Measurements from ENCODE around the gene DIDO1.
A peak's percentile ranks its signal among the peaks of the same experiment; 100 is the strongest.

Gene DIDO1

DNA sequence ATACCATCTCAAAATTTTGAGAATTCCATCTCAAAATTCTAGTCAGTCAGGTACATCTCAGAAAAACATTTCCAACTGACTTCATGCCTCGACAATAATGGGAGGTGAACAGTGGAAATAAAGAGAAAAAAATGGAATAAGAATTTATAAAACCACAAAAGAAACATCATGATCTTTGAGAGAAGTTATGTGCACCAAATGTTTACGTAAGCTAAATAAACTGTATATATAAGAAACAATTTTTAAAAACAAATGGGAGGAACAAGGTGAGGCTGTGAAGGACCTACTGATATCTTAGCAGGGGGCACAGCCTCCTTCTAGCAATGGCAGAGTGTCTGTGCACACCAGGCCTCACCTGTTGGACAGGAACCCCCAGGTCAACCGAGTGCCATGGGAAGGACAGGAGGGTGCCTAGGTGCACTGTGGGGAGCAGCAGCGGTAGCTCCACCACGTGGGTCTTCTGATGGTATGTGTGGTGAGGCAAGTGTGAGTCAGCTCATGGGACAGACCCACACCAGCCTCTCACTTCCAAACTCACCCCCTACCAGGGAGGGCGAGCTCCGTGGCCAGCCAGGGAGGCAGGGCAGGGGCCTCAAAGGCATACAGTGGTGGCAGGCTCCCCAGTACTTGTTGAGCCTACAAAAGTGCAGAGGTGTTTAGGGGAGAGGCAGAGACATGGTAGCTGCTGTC, 23.2 kb downstream of the DIDO1 start:
- Histone ChIP-seq H3K36me3 (peaks cover 66% of the 10 kb centered on the region), H3K4me1 (peaks cover 5% of the 10 kb centered on the region; the same call in 1 of the 2 replicates), H3K4me3 (ENCODE audit: low read depth, low read length) (no peak overlapping the region), H3K9me3 (no peaks in the 10 kb centered on the region), H3K27me3 (no peaks in the 10 kb centered on the region)
- no peak for TF ChIP-seq CTCF (IDR thresholded peaks at IDR 0.05; ENCODE audit: low read depth, low read length)
- no peak for DNase-seq

DNA sequence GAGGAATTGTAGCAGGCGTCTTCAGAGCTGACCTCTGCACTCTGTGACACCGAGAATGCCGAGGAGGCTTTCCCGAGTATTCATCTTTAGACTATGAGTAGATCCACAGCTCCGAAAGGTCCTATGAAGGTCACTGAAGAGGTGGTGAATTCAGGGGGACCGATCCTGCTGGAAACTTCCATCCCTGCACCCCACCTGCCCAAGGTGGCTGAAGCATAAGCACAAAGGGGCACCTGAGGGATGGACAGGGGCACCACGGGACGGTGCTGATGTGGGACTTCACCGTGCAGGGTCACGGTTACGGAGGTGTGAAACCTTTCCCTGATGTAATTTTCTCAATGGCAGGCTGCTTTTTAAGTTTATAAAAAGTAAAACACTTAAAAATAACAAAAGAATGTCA, 24.4 kb downstream of the DIDO1 start:
- no peak for TF ChIP-seq CTCF (IDR thresholded peaks at IDR 0.05; ENCODE audit: low read depth, low read length)
- Histone ChIP-seq H3K4me3 (ENCODE audit: low read depth, low read length) (no peak overlapping the region), H3K9me3 (no peaks in the 10 kb centered on the region), H3K4me1 (peaks cover 5% of the 10 kb centered on the region; the same call in 1 of the 2 replicates), H3K27me3 (no peaks in the 10 kb centered on the region), H3K36me3 (peaks cover 59% of the 10 kb centered on the region)
- no peak for DNase-seq

DNA sequence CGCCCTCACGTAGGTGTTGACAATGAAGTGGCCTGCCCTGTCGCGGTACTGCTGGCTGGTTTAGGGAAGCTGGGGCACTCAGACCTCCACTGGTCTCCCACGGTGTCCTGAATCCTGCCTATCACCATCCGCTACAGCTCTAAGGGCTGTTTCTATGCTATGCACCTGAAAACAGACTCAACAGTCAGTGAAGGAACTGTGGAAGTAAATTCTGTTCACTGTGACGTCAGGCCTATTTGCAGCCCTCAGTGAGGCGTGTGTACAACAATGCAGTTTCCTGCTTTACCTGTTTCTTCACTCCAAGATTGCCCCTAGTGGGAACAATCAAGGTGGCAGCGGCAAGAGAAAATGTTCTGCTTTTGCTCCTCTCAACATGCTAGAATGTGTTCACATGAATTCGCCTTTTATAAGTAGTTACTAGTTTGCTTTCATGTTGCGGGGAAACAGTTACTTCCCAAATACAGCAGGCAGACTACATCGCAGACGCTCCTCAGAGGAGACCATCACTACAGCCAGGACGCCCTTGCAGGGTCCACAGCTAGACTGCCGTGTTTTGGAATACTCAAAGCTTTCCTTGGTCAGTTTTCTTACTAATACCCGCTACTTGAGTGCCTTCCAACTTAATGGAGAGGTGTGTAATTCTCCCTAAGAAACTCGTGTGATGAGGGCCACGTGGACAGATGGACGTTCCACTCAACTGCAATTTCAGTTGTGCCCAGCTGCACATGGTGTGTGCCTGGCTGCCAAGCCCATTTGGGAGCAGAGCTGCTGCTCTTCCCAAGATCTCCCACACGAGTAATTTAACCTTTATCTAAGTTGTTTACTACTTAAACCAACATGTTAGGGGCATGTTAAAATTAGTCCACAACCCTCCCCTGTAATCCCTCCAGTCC, 25.4 kb downstream of the DIDO1 start:
- Histone ChIP-seq H3K9me3 (no peaks in the 10 kb centered on the region), H3K27me3 (no peaks in the 10 kb centered on the region), H3K4me3 (ENCODE audit: low read depth, low read length) (no peak overlapping the region), H3K4me1 (peaks cover 5% of the 10 kb centered on the region; the same call in 1 of the 2 replicates), H3K36me3 (peaks cover 58% of the 10 kb centered on the region)
- TF ChIP-seq CTCF (IDR thresholded peaks at IDR 0.05; ENCODE audit: low read depth, low read length), result peak; percentile 39
- no peak for DNase-seq

DNA sequence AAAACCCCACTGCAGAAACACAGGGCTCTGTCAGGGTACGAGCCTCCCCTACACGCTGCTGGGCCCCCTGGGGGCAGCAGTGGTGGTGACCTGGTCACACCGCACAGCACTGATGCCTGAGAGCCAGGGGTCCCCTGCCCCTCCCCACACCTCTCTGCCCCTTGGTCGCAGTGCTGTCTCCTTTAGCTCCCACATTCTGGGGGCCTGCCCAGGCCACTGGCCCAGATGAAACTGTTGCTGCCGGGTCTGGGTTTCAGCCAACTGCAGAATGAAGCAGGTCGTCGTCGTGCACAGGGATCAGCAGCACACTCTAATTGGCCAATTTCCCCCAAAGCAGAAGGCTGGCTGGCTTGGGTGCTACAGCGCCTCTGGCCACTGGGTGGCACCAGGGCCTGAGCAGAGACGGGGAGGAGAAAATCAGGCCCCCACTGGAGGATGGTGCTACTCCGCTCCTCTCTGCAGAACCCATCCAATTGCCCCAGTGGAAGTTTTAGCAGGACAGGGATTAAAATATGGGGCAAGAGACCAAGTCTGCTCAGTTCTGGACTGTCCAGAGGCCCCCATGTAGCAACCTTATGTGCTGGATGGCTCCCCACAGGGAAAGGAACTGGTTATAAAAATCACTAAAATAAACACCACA, 26.1 kb downstream of the DIDO1 start:
- Histone ChIP-seq H3K27me3 (no peaks in the 10 kb centered on the region), H3K4me3 (ENCODE audit: low read depth, low read length) (peak overlapping the region; percentile 12; the same call in 1 of the 2 replicates), H3K9me3 (no peaks in the 10 kb centered on the region), H3K4me1 (peaks cover 5% of the 10 kb centered on the region; the same call in 1 of the 2 replicates), H3K36me3 (peaks cover 56% of the 10 kb centered on the region)
- DNase-seq, result peak; percentile 88
- peak; percentile 75 for TF ChIP-seq CTCF (IDR thresholded peaks at IDR 0.05; ENCODE audit: low read depth, low read length)

DNA sequence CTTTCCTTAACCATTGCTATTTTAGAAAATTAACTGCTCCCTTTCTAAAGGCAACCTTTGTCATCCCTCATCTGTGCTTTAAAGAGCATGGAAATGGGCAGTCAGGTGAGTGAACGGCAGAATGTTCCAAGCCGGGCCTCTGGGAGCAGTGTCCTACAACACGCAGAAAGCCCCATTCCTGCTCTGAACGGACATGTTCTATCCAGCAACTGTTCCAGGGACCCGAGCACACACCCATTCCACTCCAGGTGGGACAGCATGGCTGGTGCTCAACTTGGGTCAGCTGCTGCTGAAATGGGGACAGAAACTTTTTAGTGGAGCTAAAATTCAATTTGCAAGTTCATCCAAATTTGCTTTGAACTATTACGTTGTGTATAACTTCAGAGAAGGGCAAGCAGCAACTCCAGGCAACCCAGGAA, 26.7 kb downstream of the DIDO1 start:
- H3K9me3 ChIP-seq, result no peaks in the 10 kb centered on the region
- no peaks in the 10 kb centered on the region for H3K27me3 ChIP-seq
- H3K4me1 ChIP-seq, result peaks cover 5% of the 10 kb centered on the region; the same call in 1 of the 2 replicates
- TF ChIP-seq CTCF (IDR thresholded peaks at IDR 0.05; ENCODE audit: low read depth, low read length), result peak; percentile 17; the same call in 1 of the 2 replicates
- no peak for DNase-seq
- peaks cover 53% of the 10 kb centered on the region for H3K36me3 ChIP-seq
- H3K4me3 ChIP-seq (ENCODE audit: low read depth, low read length), result peak overlapping the region; percentile 12; the same call in 1 of the 2 replicates

All from BE2C (cell line).